GM12878 (cell line): Measurements from ENCODE around the gene LILRB4. TPM values are rescaled to one million over a fixed set of nuclear protein-coding genes. Genes with fewer than 3 reads are reported as not detected.
"Not testable (repeated sequence)": the region's sequence is repeated elsewhere in the genome, so short reads cannot be mapped to it uniquely, and the experiment has no call there.

ENCODE experiments used
- ATAC-seq: fragments of 200-7000 bp; cut with Tn5 transposase; 3 replicates; pipeline ENCODE4 v1.9.1; 2020; ENCODE audit warnings: mild to moderate bottlenecking, moderate library complexity
- BruUV-seq: library from RNA; stranded (reverse); fragments of 400-500 nt; replicated peaks from 2 replicates; lab custom pipeline; 2021; lab: Mats Ljungman, UMichigan
- CTCF ChIA-PET: fragments of 300-600 bp; sonication (Branson Sonifier 250); formaldehyde crosslinking; extraction: SDS; loops from one replicate; lab custom pipeline; 2021; ENCODE audit warnings: inconsistent platforms; lab: Yijun Ruan, JAX
- POLR2A ChIA-PET: fragments of 350-600 bp; formaldehyde crosslinking; extraction: SDS; loops from one replicate; lab custom pipeline; 2021; ENCODE audit warnings: inconsistent platforms; lab: Charles Lee
- RAD21 ChIA-PET: fragments of 300-600 bp; sonication (Branson Sonifier 250); formaldehyde crosslinking; loops from one replicate; lab custom pipeline; 2023; ENCODE audit warnings: antibody characterized with exemption; ENCODE audit not compliant: unreplicated experiment; lab: Charles Lee
- SMC1A ChIA-PET: fragments of 300-600 bp; sonication (Branson Sonifier 250); formaldehyde crosslinking; loops from one replicate; lab custom pipeline; 2023; ENCODE audit not compliant: unreplicated experiment, uncharacterized antibody; lab: Charles Lee
- DNase-seq: peaks from one replicate; pipeline ENCODE4 v3.0.0-alpha.2; 2011; ENCODE audit warnings: low read depth, low spot score
- FAIRE-seq: peaks from 3 replicates; lab custom pipeline; 2011; peaks lifted over from hg19 to GRCh38; lab: Jason Lieb, UNC
- H2AFZ ChIP-seq: 2 replicates; pipeline ENCODE4 v1.6.0; 2011; ENCODE audit warnings: low read depth, low read length, control low read depth; ENCODE audit not compliant: control insufficient read depth
- H3K27ac ChIP-seq: 2 replicates; pipeline ENCODE4 v1.5.1; 2011; ENCODE audit warnings: control low read depth; ENCODE audit not compliant: control insufficient read depth, insufficient read depth
- H3K27me3 ChIP-seq, 2 experiments: replicated peaks in 1 of 2; 2 replicates each; pipeline versions ENCODE4 v1.6.0 to v1.6.1; 2011; ENCODE audit warnings: low read length in 1 of 2; ENCODE audit not compliant: control insufficient read depth in 2 of 2, insufficient read depth in 2 of 2
- H3K36me3 ChIP-seq, 2 experiments: 2 replicates each; pipeline ENCODE4 v1.5.1; 2011; ENCODE audit warnings: low read length in 1 of 2; ENCODE audit not compliant: control insufficient read depth in 2 of 2, insufficient read depth in 2 of 2
- H3K4me1 ChIP-seq: 2 replicates; pipeline ENCODE4 v1.6.1; 2011; ENCODE audit warnings: mild to moderate bottlenecking, low read length, moderate library complexity, mixed read lengths; ENCODE audit not compliant: control insufficient read depth, insufficient read depth
- H3K4me2 ChIP-seq: 2 replicates; pipeline ENCODE4 v1.6.0; 2011; ENCODE audit warnings: control low read depth; ENCODE audit not compliant: control insufficient read depth, insufficient read depth
- H3K4me3 ChIP-seq: fragments of 200-600 bp; sonication (generic); 2 replicates; pipeline ENCODE4 v1.5.1; 2016
- H3K79me2 ChIP-seq: 2 replicates; pipeline ENCODE4 v1.6.0; 2011; ENCODE audit warnings: low read length; ENCODE audit not compliant: control insufficient read depth, insufficient read depth
- H3K9ac ChIP-seq: 2 replicates; pipeline ENCODE4 v1.8.0; 2011; ENCODE audit warnings: low read length, control low read depth, mixed read lengths; ENCODE audit not compliant: control insufficient read depth, insufficient read depth
- H3K9me3 ChIP-seq: replicated peaks from 3 replicates; pipeline ENCODE4 v1.5.1; 2011; ENCODE audit warnings: mild to moderate bottlenecking, low read length; ENCODE audit not compliant: control insufficient read depth, insufficient read depth
- H4K20me1 ChIP-seq: 2 replicates; pipeline ENCODE4 v1.6.0; 2011; ENCODE audit not compliant: control insufficient read depth, insufficient read depth
- CTCF ChIP-seq, 3 experiments: IDR thresholded peaks in 2 of 3; conservative IDR thresholded peaks in 1 of 3; 2 replicates each; pipeline ENCODE4 v1.5.1; 2011; ENCODE audit warnings: low read depth in 3 of 3, low read length in 3 of 3, mild to moderate bottlenecking in 3 of 3, control low read depth in 2 of 3, moderate library complexity in 2 of 3, inconsistent platforms in 1 of 3, mixed read lengths in 1 of 3; ENCODE audit not compliant: control insufficient read depth in 2 of 3, insufficient read depth in 1 of 3; ENCODE audit errors: extremely low read depth in 1 of 3
- RAD21 ChIP-seq: IDR thresholded peaks from 2 replicates; pipeline ENCODE4 v1.6.1; 2011; ENCODE audit warnings: mild to moderate bottlenecking, low read depth, low read length, moderate library complexity; ENCODE audit not compliant: insufficient read depth
- SMC3 ChIP-seq: IDR thresholded peaks from 2 replicates; pipeline ENCODE4 v1.6.1; 2011; ENCODE audit warnings: low read length, improper control_type of control experiment, borderline replicate concordance
- WGBS: methylation state at CpG from one replicate; pipeline ENCODE4 v1.1.6; 2016; ENCODE audit warnings: low lambda C conversion rate; ENCODE audit not compliant: insufficient replicate concordance, insufficient coverage; ENCODE audit errors: missing lambda C conversion rate; 5-methylcytosine and 5-hydroxymethylcytosine counted together
- in situ Hi-C: fragments of 300-500 bp; cut with MboI; formaldehyde crosslinking; loops from 9 replicates; pipeline ENCODE4 v1.14.3; 2018; ENCODE audit warnings: mixed read lengths
- intact Hi-C: fragments of 100-400 bp; cut with micrococcal nuclease; formaldehyde crosslinking; loops from one replicate; pipeline ENCODE4 v1.14.2; 2022; ENCODE audit not compliant: unreplicated experiment
- polyA plus RNA-seq, 11 experiments: library from polyadenylated mRNA; depleted of rRNA in 4 of 11; unstranded in 6 of 11; stranded (reverse) in 5 of 11; fragments of >200 nt; fragmentation: Nextera tagmentation in 4 of 11; fragmentation: Illumina TruSeq in 1 of 11; extraction: Ambion mirVana in 4 of 11; extraction: Trizol in 1 of 11; gene quantifications; 1 replicate in 1 of 11; 2 replicates in 10 of 11; pipeline versions ENCODE4 v1.2.1 to v1.2.3, GENCODE V29; 2011 to 2016; ENCODE audit warnings: inconsistent platforms in 2 of 11, missing spikeins in 2 of 11, low read depth in 1 of 11
- total RNA-seq, 4 experiments: library from RNA; depleted of rRNA in 3 of 4; stranded (reverse); fragments of >200 nt in 3 of 4; fragmentation: Illumina TruSeq in 1 of 4; extraction: Trizol in 1 of 4; gene quantifications; 2 replicates each; pipeline versions ENCODE4 v1.2.1 to v1.2.3, GENCODE V29; 2013 to 2021

The LILRB4 gene
- total and polyA plus RNA-seq, 10 of the 15 experiments (the other 5 are each of a cell fraction or from before 2014, with no cell fraction given) = 2.0 to 39.8 (median 16.0) TPM

GRCh38 chr19:54676210-54676834, 13.5 kb downstream of the LILRB4 start:
- FAIRE-seq (peak; percentile 38), ATAC-seq (peak; percentile 74)
- H3K27me3 ChIP-seq, H3K36me3 ChIP-seq, H3K4me2 ChIP-seq, H3K4me3 ChIP-seq, H3K27ac ChIP-seq, H3K79me2 ChIP-seq, H2AFZ ChIP-seq, H4K20me1 ChIP-seq, DNase-seq, H3K4me1 ChIP-seq, H3K9me3 ChIP-seq, POLR2A ChIA-PET, BruUV-seq, H3K9ac ChIP-seq: not testable (repeated sequence)
- SMC1A ChIA-PET = interaction anchor here (0.8 to 9.6 kb wide), 7 partner anchors 12 to 253 kb away, joined by 3 to 268 read pairs (median 20); no protein-coding TSS in a partner anchor
- TF ChIP-seq CTCF (IDR thresholded peaks at IDR 0.05 in 2 of 3, conservative IDR thresholded peaks at IDR 0.05 in 1 of 3; ENCODE audit: control insufficient read depth in 2 of 3, extremely low read depth in 1 of 3, insufficient read depth in 1 of 3, low read depth in 3 of 3, low read length in 3 of 3) (peak; percentile 83 to 85 (median 83)), SMC3 (peak; percentile 96), RAD21 (peak; percentile 84)
- intact Hi-C loops (loop anchor here (1.0 kb wide), 1 partner anchor 195 kb away; no protein-coding TSS in a partner anchor), in situ Hi-C loops (loop anchor here (5.0 kb wide), 1 partner anchor 199 kb away; no protein-coding TSS in a partner anchor)
- RAD21 ChIA-PET = interaction anchor here (1.0 to 9.8 kb wide), 4 partner anchors 14 to 197 kb away, joined by 3 to 189 read pairs (median 34); partner anchors contain the start of gene LILRB4
- WGBS = 3% methylated on average over 10 of the region's 10 CpGs
- CTCF ChIA-PET = interaction anchor here (0.7 to 20.9 kb wide), 4 partner anchors 21 to 203 kb away, joined by 3 to 842 read pairs (median 146); partner anchors contain the start of genes CDC42EP5 and LILRB4
